ENCODE data around the gene CIBAR2.

Gene CIBAR2

DNA sequence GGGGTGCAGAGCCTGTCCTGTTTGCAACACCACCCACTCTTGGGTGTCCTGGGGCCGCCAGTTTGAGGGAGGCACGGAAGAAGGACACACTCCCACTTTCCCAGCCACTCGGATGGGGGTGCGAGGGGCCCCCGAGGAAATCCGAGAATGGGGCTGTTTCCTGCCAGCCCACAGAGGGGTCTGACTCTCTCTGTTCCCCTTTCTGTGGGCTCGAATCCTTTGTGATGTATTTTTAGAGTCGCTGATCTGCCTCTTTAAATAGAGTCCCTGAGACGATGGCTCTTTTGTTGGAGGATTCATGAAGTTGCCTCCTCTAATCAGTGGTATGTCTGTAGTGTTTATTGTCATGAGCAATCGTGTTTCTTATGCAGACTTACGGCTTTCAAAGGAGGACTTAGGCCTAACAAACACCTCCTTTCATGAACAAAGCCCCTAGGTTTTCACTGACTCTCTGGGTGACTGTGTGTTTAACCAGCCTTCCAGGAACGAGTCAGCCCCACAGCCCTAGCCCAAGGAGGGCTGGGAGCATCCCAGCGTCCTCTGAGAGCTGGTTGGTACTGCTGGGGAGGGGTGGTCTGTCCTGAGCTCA is 29.1 kb downstream of the CIBAR2 start:
- no peak for DNase-seq (ENCODE audit: low spot score)

DNA sequence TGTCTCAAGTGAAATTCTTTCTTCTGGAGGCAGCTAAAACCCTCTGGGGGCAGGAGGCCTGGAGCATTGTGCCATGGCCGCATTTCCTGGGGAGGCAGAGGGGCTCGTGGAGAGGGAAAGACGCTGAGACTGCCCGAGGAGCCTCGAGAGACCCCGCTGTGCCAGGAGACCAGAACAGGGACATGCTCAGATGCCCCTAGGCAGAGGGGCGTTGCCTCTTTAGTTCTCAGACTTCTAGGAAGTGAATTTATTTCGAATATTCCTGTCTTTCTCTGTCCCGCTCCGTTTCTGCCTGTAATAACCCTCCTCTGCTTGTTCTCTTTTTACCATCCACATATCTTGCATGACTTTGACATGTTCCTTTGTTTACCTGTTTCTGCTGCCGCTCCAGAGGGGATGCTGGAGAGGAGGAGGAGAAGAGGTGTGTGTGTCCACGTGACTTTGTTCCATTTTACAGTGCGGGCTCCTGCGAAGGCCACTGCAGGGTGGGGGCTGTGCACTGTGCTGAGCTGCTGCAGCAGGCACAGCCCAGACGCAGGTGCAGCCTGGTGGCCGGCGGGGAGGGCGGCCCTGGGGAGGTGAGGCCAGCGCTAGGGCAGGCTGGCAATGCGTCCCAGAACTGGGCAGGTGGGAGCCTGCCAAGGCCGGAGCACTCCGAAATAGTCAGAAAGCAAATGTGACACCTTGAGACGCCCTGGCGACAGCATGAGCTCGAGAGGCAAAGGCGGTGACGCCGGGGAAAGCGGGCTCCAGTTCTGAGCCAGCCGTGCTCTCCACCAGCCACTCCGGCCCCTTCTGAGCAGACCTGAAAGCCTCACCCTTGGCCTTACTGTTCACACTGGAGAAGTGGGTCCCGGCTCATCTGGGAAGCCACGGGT is 29.9 kb downstream of the CIBAR2 start:
- DNase-seq (ENCODE audit: low spot score): no peak

DNA sequence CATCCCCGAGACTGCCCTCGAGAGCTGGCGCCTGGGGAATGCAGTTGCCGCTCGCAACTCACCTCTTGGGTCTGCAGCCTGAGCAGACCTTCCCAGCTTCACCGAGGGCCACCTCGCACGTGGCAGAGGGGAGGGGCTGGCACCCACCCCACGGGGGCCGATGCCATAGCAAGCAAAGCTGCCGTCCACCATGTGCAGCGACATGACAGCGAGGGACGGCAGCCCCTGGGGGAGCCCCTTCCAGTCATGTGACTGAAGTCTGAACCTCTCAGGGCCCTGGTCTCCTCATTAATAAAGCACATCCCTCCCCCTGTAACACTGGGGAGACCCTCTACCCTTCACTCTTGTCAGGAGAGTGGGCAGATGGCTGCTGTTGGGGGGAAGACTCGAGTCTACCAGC is 30.5 kb downstream of the CIBAR2 start:
- DNase-seq (ENCODE audit: low spot score): no peak

DNA sequence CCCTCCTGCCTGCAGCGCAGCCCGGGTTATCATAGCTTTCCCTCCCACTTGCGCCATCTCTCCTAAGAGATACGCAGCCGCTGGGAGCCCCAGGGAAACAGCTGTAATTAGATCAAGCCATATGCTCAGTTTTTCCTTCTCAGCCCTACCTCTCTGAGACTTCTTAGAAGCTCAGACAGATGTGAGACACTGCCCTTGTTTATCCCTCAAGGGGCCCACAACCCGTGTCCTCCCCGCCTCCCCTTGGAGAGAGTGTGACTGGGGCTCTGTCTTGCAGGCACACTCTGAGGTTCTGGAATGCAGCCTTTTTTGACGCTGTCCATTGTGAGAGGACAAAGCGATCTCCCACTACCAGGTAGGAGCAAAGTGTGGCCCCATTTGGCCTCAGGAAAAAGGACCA is 31.2 kb downstream of the CIBAR2 start:
- DNase-seq (ENCODE audit: low spot score): no peak

DNA sequence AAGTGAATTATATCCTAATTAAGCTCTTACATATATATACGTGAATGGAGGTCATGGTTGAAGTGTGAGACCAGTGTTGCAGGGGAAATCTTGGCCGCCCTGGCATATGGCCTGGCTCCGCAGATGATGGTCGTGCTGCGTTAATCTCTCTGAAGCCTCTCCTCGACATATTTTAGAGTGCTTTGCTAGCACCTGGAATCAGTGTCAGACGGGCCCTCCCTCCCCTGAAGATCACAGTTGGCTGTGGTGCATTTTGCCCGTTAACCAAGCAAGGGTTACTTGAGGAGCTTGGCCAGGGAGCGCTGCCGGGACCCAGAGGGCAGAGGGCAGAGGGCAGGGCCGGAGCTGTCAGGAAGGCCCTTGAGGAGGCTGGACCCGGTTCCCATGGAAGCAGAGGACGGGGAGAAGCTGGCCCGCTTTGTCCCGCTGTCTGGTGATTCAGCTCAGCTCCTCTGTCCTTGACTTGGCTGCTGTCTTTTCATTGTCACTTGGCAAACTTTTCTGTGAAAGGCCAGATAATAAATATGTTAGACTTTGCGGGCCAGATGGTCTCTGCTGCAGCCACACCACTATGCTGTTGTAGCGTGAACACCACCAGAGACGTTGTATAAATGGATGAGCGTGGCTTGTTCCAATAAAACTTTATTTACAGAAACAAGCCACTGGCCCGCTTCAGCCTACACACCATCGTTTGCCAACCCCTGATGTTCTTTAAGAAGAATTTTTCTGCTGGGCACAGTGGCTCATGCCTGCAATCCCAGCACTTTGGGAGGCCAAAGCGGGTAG is 32.3 kb downstream of the CIBAR2 start:
- DNase-seq (ENCODE audit: low spot score): no peak

DNA sequence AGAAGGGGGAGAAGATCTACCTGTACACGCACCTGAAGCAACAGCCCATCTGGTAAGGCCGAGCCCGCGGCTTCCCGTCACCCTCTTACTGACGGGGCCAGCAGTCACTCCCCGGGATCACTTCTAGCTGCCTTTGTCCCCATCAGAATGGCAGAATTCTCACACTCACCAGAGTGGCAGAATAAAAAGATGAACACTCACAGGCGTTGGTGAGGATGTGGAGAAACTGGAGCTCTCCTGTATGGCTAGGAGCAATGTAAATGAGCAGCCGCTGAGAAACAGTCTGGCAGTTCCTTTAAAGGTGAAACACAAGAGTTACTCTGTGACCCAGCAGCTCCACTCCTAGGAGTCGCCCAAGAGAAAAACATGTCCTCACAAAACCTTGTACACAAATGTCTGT is 33.3 kb downstream of the CIBAR2 start:
- no peak for DNase-seq (ENCODE audit: low spot score)

DNA sequence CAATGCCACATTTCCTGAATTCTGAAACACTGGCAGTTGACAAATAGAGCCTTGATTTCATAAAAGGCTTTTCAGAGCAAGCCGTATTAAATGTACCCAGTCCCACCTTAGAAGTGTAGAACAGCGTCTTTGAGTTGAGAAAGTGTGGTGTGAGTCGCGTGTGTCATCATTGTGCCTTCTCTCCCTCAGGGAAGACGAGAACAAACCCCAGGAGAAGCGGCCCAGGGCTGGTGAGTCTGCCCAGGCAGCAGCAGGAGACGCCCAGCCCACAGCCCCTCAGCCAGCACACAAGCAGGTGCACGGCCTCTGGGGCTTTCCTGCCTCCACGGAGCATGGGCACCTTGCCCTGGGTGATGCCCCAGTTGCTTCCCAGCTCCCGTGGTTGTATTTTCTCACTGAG is 34.0 kb downstream of the CIBAR2 start:
- no peak for DNase-seq (ENCODE audit: low spot score)

DNA sequence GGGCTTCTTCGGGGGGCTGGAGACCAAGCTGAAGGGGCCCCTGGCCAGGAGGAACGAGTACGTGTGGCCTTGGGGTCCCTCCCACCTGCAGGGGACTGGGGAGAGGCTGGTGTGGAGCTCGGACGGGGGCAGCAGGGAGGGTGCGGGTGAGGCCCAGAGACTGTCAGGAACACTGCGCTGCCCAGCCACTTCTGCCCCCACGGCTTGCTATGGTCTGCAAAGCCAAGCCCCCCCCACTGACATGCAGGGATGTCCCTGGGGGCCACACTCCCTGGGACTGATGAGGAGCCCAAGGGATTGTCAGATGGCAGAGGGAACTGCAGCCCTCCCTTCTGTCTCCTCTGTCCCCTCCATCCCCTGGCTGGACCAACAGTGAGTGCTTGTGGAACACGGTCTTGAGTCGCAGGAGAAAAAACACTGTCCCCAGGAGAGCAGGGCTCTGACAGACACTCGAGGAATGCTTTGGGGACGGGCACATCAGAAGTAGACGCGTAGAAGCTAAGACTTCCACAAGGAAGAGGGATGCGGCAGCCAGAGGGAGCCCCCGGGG is 34.6 kb downstream of the CIBAR2 start:
- DNase-seq (ENCODE audit: low spot score): no peak

DNA sequence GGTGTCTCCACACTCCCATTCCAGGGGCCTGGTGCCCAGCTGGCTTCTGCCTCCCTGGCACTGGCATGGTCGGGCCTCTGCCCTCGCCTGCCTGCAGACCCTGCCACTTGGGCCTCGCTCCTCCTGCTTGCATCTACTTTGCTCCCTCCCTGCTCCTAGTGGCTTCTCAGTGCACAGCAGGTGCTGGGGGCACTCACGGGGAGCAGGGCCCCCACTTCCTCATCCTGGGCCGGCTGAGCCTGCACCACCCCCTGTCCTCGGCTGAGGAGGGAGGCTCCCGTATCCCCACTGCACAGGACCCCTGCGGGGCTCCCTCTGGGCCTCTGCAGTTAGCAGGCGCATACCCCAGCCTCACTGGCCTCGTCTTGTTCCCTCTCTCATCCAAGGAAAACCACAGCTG is 35.2 kb downstream of the CIBAR2 start:
- no peak for DNase-seq (ENCODE audit: low spot score)

DNA sequence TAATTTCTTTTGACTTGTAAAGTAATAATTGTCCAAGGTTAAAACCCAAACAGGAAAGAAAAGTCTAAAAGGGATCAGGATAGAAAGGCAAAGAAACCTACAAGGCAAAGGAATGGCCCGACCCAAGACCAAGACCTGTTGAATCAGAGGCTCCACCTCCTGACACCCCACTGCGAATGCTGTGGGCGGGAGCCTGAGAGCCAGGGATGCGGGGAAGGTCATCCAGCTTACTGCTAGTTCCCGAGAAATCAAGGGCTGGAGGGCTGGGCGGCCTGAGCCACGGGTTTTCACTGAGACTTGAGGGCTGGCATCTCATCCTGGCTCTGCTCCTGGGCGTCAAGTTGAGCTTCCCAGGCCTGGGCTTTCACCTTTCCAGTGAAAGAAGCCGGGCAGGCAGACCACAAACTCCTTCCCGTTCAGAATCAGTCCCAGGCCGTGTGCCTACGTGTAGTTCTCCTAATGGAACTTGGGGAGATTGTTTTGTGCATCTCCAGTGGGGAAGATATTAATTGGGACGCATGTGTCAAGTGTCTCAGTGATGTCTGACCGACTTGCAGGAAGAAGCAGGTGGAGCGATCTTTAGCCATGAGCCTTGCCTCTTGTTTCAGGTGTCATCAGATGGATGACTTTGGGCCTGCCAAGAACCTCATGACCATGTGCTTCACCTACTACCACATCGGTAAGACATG is 36.9 kb downstream of the CIBAR2 start:
- DNase-seq (ENCODE audit: low spot score): no peak

DNA sequence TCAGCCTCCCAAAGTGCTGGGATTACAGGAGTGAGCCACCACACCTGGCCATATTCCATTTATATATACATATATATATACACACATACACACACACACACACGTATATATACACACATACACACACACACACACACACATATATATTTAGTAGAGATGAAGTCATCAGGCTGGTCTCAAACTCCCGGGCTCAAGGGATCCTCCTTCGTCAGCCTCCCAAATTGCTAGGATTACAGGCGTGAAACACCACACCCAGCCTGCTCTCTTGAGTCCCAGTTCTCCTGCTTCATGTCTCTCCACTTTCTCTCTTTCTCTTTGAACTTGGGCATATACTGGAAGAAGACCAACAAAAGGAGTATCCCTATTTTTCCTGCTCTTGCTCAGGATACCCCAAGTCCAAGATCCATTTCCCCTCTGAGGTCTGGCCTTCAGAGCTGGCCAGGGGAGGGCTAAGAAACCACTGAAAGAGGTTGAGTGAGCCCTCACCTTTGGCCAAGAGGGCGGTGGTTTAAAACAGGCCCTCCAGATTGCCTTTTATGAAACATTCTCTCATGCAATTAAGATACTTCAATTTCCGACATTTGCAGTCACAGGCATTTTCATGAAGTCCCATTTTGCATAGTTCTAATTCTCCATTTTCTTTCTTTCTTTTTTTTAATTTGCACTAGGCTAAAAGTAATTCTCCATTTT is 37.9 kb downstream of the CIBAR2 start:
- no peak for DNase-seq (ENCODE audit: low spot score)

DNA sequence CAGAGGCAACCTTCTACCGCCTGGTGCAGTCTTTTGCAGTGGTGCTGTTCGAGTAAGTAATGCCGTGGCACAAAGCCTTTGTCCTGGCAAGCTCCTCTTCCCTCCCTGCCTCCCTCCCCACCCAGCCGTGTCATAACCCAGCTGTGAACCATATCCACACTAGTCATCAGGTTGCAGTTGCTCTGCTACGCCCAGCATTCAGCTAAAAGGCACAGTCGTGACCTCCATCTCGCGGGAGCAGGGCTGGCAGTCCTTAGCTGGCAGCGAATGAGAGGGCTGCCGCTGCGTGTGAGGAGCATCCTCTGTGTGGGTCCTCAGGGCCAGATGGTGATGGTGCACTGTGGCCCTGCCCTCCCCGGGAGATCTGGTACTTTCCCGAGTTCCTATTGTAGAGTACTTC is 39.3 kb downstream of the CIBAR2 start:
- DNase-seq (ENCODE audit: low spot score): no peak

DNA sequence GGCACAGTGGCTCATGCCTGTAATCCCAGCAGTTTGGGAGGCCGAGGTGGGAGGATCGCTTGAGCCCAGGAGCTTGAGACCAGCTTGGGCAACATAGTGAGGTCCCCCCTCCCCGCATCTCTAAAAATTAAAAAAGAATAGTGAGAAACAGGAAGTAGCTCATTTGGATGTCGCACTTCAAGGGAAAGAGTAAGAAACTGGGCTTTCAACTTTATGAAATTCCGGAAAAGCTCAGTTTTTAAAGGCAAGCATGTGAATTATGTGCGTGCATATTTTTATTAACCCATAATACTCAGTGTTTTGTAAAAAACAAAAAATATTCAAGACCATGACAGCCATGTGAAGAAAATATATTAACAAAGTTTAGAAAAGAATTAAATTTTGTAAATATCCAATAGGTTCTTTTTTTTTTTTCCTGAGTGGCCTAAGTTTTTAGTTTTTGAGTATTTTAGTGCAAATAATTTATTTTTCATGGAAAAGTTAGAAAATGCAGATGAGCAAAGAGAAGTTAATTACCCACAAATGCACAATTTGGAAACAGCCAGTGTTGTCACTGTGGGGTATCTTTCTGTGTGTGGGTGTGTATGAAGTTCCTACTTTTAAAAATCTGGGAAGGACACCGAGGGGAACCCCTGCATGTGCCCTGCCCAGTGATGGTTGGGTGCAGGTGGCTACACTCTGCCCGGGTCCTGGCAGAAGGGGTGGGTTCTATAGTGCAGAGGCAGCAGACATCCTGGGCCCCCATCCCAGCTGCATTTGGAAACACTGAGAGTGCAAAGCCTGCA is 40.0 kb downstream of the CIBAR2 start:
- no peak for DNase-seq (ENCODE audit: low spot score)

DNA sequence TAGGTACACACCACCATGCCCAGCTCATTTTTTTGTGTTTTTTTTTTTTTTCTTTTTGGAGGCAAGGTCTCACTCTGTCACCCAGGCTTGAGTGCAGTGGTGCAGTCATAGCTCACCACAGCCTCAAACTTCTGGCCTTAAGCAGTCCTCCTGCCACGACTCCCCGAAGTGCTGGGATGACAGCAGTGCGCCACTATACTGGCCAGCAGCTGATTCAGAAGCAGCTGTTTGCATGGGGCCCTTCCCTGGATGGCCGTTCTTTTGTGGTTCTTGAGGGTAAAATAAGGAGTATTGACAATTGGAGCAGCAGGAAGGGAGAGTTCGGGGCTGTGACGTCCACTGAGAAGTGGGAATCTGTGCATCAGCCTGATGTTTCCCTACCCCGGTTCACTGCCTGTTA is 43.1 kb downstream of the CIBAR2 start:
- no peak for DNase-seq (ENCODE audit: low spot score)

DNA sequence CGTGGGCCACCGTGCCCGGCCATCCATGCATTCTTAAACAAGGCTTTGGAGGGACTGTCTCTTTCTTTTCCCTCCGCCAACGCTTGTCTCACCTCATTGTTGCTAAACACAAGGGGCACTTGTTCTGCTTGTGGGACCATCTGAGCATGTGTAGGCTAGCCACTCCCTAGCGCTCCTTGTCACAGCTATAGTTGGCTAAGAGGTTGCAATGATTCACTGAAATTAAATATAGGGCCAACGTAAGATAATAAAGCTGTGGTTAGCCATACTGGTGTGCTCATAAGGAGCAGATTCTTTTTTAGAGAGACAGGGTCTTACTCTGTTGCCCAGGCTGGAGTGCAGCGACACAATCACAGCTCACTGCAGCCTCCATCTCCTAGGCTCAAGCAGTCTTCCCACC is 43.5 kb downstream of the CIBAR2 start:
- DNase-seq (ENCODE audit: low spot score): no peak

DNA sequence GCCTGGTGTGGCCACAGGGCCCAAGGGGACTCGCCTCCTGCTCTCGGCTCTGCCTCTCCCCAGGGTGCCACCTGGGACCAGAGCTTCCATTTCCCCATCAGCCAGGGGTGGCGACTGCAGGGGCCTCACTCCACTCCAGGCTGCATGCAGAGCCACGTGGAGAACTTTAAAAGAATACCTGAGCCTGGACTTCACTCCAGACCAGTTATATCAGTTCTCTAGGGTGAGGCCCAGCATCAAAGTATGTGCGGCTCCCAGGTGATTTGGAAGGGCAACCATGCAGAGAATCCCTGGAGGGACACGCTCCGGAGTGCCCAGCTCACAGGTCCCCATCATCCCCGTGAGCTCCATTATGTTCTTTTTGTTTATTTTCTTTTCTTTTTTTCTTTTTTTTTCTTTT is 44.8 kb downstream of the CIBAR2 start:
- no peak for DNase-seq (ENCODE audit: low spot score)

DNA sequence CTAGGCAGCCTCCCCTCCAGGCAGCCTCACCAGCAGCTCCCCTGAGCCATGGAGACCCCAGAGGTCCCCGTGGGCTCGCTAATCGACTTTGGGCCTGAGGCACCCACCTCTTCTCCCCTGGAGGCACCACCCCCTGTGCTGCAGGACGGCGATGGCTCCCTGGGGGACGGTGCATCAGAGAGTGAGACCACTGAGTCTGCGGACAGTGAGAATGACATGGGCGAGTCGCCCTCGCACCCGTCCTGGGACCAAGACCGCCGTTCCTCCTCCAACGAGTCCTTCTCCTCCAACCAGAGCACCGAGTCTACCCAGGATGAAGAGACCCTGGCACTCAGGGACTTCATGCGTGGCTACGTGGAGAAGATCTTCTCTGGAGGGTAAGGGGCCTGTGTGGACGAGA is 45.2 kb downstream of the CIBAR2 start:
- DNase-seq (ENCODE audit: low spot score): no peak

DNA sequence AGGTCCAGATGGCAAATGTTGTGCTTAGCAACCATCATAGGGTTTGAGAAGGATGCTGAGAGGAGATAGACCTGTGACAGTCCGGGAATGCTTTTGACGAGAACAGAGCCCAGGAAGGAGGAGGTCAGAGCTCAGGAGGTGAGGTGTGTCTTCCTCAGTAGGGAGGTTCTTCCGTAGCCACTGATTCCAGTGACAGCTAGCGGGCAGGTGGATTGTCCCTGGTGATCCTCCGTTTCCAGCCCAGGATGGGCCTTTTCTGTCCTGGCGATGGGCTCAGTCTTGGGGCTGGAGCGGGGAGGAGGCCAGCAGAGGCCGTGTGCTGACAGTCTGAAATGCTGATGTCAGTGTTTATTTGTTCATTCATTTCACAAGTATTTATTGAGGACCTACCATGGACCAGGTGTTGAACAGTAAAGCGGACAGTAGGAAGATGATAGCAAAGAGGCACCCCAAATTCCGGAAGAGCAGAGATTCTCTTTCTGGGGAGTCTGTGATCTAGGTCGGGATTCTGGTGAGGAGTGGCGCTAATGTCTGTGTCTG is 45.9 kb downstream of the CIBAR2 start:
- DNase-seq (ENCODE audit: low spot score): no peak

DNA sequence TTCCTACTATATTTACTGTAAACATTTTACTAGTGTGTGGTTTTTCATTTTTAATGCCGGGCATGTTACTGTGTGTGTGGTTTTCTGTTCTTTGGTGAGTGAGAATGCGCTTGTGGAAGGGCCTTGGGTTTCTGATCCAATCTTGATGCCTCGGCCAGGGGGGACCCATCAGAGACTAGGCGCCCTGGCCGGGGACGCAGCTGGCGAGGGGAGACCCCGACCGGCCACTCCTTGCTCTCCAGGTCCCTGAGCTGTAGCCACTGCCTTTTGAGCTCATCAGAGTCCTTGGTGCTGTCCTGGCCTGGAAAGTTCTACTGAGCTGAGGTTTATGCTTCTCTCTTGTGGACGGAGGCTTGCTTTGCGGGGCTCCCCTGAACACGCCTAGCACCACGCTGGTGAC is 47.2 kb downstream of the CIBAR2 start:
- no peak for DNase-seq (ENCODE audit: low spot score)

DNA sequence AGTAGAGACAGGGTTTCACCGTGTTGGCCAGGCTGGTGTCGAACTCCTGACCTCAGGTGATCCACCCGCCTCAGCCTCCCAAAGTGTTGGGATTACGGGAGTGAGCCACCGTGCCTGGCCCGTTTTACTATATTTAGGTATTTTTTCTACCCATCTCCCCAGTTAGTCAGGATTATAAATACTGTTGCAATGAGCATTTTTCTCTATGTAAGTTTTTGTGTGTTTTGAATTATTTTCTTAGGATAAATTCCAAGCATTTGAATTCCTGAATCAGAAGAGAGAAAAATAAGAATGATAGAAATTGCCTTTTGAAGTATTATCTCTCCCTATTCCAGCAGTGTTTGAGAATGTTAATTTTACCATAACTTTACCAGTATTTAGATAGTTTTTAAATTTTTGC is 48.1 kb downstream of the CIBAR2 start:
- DNase-seq (ENCODE audit: low spot score): no peak

DNA sequence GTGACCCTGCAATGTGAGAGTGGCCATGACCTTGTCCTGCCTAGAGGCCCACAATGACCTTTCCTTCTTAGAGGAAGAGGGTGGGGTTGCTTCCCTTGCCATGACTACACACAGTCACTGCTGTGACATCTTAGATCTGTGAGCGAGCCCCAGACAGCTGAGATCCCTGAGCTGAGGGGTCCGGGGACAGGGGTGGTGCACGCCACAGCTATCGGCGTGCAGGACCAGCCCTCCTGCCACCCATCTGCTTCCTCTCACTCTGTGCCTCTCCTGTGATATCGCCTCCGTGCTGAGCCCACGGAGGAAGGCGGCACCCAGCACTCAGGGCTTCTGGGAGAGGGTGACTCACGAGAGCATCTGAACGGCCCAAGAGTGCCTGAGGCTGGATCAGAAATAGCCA is 49.4 kb downstream of the CIBAR2 start:
- no peak for DNase-seq (ENCODE audit: low spot score)

Data from LoVo (cell line).